ENCODE data around the gene MLPH.

MLPH gene

DNA sequence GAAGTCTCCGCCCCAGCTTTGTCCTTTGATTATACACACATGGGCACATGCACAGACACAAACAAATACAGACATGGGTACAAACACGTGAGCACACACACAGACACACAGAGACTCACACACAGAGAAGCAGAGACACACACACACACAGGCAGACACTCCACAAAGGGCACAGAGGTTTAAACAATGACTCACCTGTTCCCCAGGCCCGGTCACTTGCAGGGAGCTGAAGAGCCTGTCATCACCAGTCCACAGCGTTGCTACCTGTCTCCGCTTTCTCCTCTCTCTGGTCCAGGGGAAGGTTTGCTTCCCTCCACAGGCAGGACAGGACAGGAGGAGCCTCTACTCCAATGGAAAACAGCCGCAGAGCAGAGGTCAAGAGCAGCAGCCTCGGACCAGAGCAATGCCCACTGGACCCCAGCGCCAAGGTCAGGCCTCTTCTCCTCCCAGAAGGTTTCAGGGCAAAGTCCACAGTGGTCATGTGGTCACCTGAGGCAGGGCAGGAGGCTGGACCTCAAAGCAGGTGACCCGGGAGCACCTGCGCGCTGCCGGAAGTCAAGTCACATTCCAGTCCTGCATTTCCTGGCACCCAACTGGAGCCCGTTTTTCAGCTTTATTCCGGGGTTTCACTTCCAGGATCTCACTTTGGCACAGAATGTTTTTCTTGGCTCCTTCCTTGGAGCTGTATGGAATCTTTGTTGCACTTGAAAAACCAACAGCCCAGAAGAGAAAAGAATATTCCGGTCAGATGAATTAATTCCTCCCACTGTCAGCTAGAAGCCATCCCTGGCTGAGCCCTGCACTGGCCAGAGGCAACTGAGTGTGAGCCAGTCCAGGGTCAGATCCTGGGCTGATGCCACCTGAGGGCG is 103.5 kb downstream of the MLPH start, which contains the start of gene RAB17:
Gene RAB17, minus strand, starts transcription at position 463 of the 869 bp plus-strand sequence. CDS start 4,580 bp downstream, outside the sequence.
- Histone ChIP-seq H3K9ac (ENCODE audit: low read depth, low read length, poor library complexity, severe bottlenecking) (no peak within 1 kb of the TSS), H3K27me3 (ENCODE audit: insufficient read depth, low read length, poor library complexity, severe bottlenecking) (no peaks in the 10 kb centered on the region), H3K4me3 (ENCODE audit: low read length, poor library complexity, severe bottlenecking) (no peak within 1 kb of the TSS), H3K36me3 (ENCODE audit: insufficient read depth, low read length) (no peaks in the 10 kb centered on the region), H3K4me2 (ENCODE audit: low read depth, low read length, poor library complexity, severe bottlenecking) (no peak within 1 kb of the TSS), H3K79me2 (ENCODE audit: insufficient read depth, low read length) (no peaks in the 10 kb centered on the region), H2AFZ (ENCODE audit: low read length) (no peak within 1 kb of the TSS), H3F3A (ENCODE audit: low read depth) (no peaks in the 10 kb centered on the region), H3K4me1 (ENCODE audit: insufficient read depth, low read length, poor library complexity, severe bottlenecking) (peaks cover 6% of the 10 kb centered on the region), H4K20me1 (ENCODE audit: insufficient read depth, low read length, poor library complexity, severe bottlenecking) (no peaks in the 10 kb centered on the region), H3K9me2 (replicated peaks; ENCODE audit: low read depth, low read length) (no peaks in the 10 kb centered on the region), H3K9me3 (ENCODE audit: insufficient read depth, low read depth, low read length) (no peaks in the 10 kb centered on the region)
- no peak for TF ChIP-seq EZH2phosphoT487 (IDR thresholded peaks at IDR 0.05; ENCODE audit: borderline replicate concordance)
- TF ChIP-seq, protein P1, sequence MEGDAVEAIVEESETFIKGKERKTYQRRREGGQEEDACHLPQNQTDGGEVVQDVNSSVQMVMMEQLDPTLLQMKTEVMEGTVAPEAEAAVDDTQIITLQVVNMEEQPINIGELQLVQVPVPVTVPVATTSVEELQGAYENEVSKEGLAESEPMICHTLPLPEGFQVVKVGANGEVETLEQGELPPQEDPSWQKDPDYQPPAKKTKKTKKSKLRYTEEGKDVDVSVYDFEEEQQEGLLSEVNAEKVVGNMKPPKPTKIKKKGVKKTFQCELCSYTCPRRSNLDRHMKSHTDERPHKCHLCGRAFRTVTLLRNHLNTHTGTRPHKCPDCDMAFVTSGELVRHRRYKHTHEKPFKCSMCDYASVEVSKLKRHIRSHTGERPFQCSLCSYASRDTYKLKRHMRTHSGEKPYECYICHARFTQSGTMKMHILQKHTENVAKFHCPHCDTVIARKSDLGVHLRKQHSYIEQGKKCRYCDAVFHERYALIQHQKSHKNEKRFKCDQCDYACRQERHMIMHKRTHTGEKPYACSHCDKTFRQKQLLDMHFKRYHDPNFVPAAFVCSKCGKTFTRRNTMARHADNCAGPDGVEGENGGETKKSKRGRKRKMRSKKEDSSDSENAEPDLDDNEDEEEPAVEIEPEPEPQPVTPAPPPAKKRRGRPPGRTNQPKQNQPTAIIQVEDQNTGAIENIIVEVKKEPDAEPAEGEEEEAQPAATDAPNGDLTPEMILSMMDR (conservative IDR thresholded peaks at IDR 0.05; ENCODE audit: low read length): no peak

DNA sequence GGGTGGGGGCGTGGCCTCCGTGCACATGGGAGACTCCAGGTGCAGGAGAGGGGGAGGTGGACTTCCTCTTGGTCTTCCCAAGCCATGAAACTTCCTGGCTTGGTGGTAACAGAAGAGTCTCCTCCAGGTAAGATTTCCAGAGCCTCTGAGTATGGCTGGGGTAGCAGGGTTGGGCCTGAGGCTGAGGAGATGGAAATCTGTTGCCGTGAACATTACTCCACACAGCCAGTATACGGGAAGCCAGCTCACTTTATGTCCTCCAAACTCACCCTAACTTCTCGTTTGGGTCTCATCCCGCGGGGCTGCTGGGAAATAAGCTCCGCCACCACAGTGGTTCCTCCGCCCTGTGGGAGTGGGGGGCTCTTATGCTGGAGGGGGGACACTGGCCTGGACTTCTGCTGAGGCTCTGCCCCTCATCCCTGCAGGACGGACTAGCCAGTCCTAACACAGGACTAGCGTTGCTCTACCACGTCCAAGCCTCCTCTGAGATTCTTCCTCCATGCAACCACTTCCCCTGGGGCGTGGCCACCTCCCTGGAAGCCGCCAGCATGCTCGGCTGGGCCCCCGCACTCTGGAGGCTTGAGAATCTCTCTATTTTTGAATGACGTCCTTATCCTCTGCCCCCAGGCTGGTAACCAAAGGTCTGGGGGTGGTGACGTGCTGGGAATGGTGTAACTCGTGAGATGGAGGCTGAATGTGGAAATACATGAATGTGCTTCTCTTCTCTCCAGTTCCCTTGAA is 104.3 kb downstream of the MLPH start:
- no peaks in the 10 kb centered on the region for H3K79me2 ChIP-seq (ENCODE audit: insufficient read depth, low read length)
- H3F3A ChIP-seq (ENCODE audit: low read depth): no peaks in the 10 kb centered on the region
- H4K20me1 ChIP-seq (ENCODE audit: insufficient read depth, low read length, poor library complexity, severe bottlenecking): no peaks in the 10 kb centered on the region
- no peak overlapping the region for H2AFZ ChIP-seq (ENCODE audit: low read length)
- H3K4me2 ChIP-seq (ENCODE audit: low read depth, low read length, poor library complexity, severe bottlenecking): no peak overlapping the region
- TF ChIP-seq, protein P1 (conservative IDR thresholded peaks at IDR 0.05; ENCODE audit: low read length): no peak
- TF ChIP-seq EZH2phosphoT487 (IDR thresholded peaks at IDR 0.05; ENCODE audit: borderline replicate concordance): no peak
- peaks cover 6% of the 10 kb centered on the region for H3K4me1 ChIP-seq (ENCODE audit: insufficient read depth, low read length, poor library complexity, severe bottlenecking)
- H3K9me2 ChIP-seq (replicated peaks; ENCODE audit: low read depth, low read length): no peaks in the 10 kb centered on the region
- H3K9me3 ChIP-seq (ENCODE audit: insufficient read depth, low read depth, low read length): no peaks in the 10 kb centered on the region
- no peak overlapping the region for H3K4me3 ChIP-seq (ENCODE audit: low read length, poor library complexity, severe bottlenecking)
- H3K9ac ChIP-seq (ENCODE audit: low read depth, low read length, poor library complexity, severe bottlenecking): no peak overlapping the region
- no peaks in the 10 kb centered on the region for H3K36me3 ChIP-seq (ENCODE audit: insufficient read depth, low read length)
- no peaks in the 10 kb centered on the region for H3K27me3 ChIP-seq (ENCODE audit: insufficient read depth, low read length, poor library complexity, severe bottlenecking)

DNA sequence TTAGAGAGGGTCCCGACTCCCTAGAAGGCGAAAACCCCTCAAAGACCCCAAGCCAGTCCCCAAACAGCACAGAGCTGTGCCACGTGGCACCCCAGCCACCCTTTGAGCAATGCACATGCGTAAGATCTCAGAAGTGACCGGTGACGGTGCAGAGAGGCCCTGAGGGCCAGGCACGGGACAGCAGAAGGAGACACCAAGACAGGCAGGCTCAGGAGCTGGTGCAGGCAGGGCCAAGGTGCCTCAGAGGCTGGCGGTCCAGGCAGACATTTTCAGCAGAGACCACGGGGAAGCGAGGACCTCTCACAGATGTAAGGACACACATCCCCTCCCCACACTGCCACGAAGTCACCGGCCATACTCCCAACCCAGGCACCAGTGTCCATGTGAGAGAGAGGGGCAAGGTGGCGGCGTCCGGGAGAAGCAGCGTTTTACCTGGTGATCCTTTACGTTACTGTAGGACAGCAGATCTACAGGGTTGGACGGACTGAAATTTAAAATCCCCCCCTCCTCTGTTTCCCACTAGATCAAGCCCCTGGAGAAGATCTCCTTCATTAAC is 105.5 kb downstream of the MLPH start:
- no peaks in the 10 kb centered on the region for H3K36me3 ChIP-seq (ENCODE audit: insufficient read depth, low read length)
- no peak overlapping the region for H3K4me2 ChIP-seq (ENCODE audit: low read depth, low read length, poor library complexity, severe bottlenecking)
- no peaks in the 10 kb centered on the region for H3F3A ChIP-seq (ENCODE audit: low read depth)
- H2AFZ ChIP-seq (ENCODE audit: low read length): no peak overlapping the region
- H3K4me1 ChIP-seq (ENCODE audit: insufficient read depth, low read length, poor library complexity, severe bottlenecking): peaks cover 6% of the 10 kb centered on the region
- H3K79me2 ChIP-seq (ENCODE audit: insufficient read depth, low read length): no peaks in the 10 kb centered on the region
- H3K9me2 ChIP-seq (replicated peaks; ENCODE audit: low read depth, low read length): no peaks in the 10 kb centered on the region
- TF ChIP-seq EZH2phosphoT487 (IDR thresholded peaks at IDR 0.05; ENCODE audit: borderline replicate concordance): no peak
- TF ChIP-seq, protein P1 (conservative IDR thresholded peaks at IDR 0.05; ENCODE audit: low read length): no peak
- H3K27me3 ChIP-seq (ENCODE audit: insufficient read depth, low read length, poor library complexity, severe bottlenecking): no peaks in the 10 kb centered on the region
- no peaks in the 10 kb centered on the region for H3K9me3 ChIP-seq (ENCODE audit: insufficient read depth, low read depth, low read length)
- H3K4me3 ChIP-seq (ENCODE audit: low read length, poor library complexity, severe bottlenecking): no peak overlapping the region
- no peak overlapping the region for H3K9ac ChIP-seq (ENCODE audit: low read depth, low read length, poor library complexity, severe bottlenecking)
- H4K20me1 ChIP-seq (ENCODE audit: insufficient read depth, low read length, poor library complexity, severe bottlenecking): no peaks in the 10 kb centered on the region
